T-cell (primary cell): Measurements from ENCODE around the gene ASMTL. TPM values are rescaled to one million over a fixed set of nuclear protein-coding genes. Genes with fewer than 3 reads are reported as not detected.
"Not testable (repeated sequence)": the region's sequence is repeated elsewhere in the genome, so short reads cannot be mapped to it uniquely, and the experiment has no call there.

Experiments used
- ATAC-seq, 4 experiments: fragments of 200-7000 bp in 3 of 4; fragments of 150-1000 bp in 1 of 4; cut with Tn5 transposase; replicated peaks in 1 of 4; 1 replicate in 3 of 4; 2 replicates in 1 of 4; pipeline ENCODE4 v1.10.0; 2021; ENCODE audit warnings: moderate library complexity in 3 of 4, mild to moderate bottlenecking in 2 of 4, moderate number of reproducible peaks in 1 of 4
- CTCF ChIA-PET, 2 donors: fragments of 300-600 bp; sonication (Branson Sonifier 250); formaldehyde crosslinking; loops; one replicate each; lab custom pipeline; 2022; ENCODE audit warnings: antibody characterized with exemption in 2 of 2; lab: Charles Lee
- POLR2A ChIA-PET, 2 donors: fragments of 300-600 bp; sonication (Branson Sonifier 250); formaldehyde crosslinking; loops; one replicate each; lab custom pipeline; 2022; ENCODE audit warnings: antibody characterized with exemption in 2 of 2; lab: Charles Lee
- DNase-seq, 35 experiments: peaks; one replicate each; pipeline versions ENCODE4 v3.0.0 to v3.0.0-alpha.2; 2013 to 2023
- H3K27ac ChIP-seq: one replicate; pipeline ENCODE4 v1.5.1; 2013; ENCODE audit warnings: low read length
- H3K27me3 ChIP-seq, 2 experiments: replicated peaks in 1 of 2; 1 replicate in 1 of 2; 2 replicates in 1 of 2; pipeline versions ENCODE4 v1.6.1 to v1.7.0; 2013; ENCODE audit warnings: low read length in 1 of 2, mixed read lengths in 1 of 2; ENCODE audit not compliant: control insufficient read depth in 2 of 2, insufficient read depth in 2 of 2; ENCODE audit errors: extremely low read depth in 1 of 2
- H3K36me3 ChIP-seq, 2 donors: 1 replicate in 1 of 2; 2 replicates in 1 of 2; pipeline versions ENCODE4 v1.6.1 to v1.7.0; 2013; ENCODE audit warnings: low read length in 1 of 2; ENCODE audit not compliant: control insufficient read depth in 2 of 2, insufficient read depth in 1 of 2; ENCODE audit errors: extremely low read depth in 1 of 2
- H3K4me1 ChIP-seq, 2 experiments: 1 replicate in 1 of 2; 2 replicates in 1 of 2; pipeline versions ENCODE4 v1.6.1 to v1.7.0; 2013; ENCODE audit warnings: low read length in 2 of 2, mixed read lengths in 1 of 2; ENCODE audit not compliant: insufficient read depth in 2 of 2, control insufficient read depth in 1 of 2; ENCODE audit errors: extremely low read depth in 1 of 2
- H3K4me3 ChIP-seq, 2 donors: 1 replicate in 1 of 2; 2 replicates in 1 of 2; pipeline versions ENCODE4 v1.5.1 to v1.7.0; 2013; ENCODE audit warnings: mild to moderate bottlenecking in 2 of 2, low read length in 1 of 2, moderate library complexity in 1 of 2; ENCODE audit not compliant: control insufficient read depth in 1 of 2; ENCODE audit errors: extremely low read depth in 1 of 2
- H3K9me3 ChIP-seq: 2 replicates; pipeline ENCODE4 v1.7.0; 2013
- H3K27ac Mint-ChIP-seq, 2 donors: one replicate each; pipeline ENCODE4 v1.8.0; 2020 to 2021; ENCODE audit warnings: mild to moderate bottlenecking in 2 of 2, mixed read lengths in 2 of 2
- H3K27me3 Mint-ChIP-seq, 2 donors: one replicate each; pipeline ENCODE4 v1.8.0; 2021 to 2022; ENCODE audit warnings: mixed read lengths in 2 of 2
- H3K36me3 Mint-ChIP-seq: one replicate; pipeline ENCODE4 v1.8.0; 2021; ENCODE audit warnings: mixed read lengths
- H3K4me1 Mint-ChIP-seq, 3 donors: one replicate each; pipeline ENCODE4 v1.8.0; 2020 to 2022; ENCODE audit warnings: mixed read lengths in 3 of 3, mild to moderate bottlenecking in 1 of 3
- H3K4me3 Mint-ChIP-seq, 3 donors: one replicate each; pipeline ENCODE4 v1.8.0; 2020 to 2022; ENCODE audit warnings: mild to moderate bottlenecking in 3 of 3, mixed read lengths in 3 of 3, moderate library complexity in 3 of 3
- H3K9me3 Mint-ChIP-seq, 3 donors: one replicate each; pipeline ENCODE4 v1.8.0; 2020 to 2022; ENCODE audit warnings: mixed read lengths in 3 of 3
- WGBS: methylation state at CpG from one replicate; pipeline ENCODE4 v1.1.5; 2013; ENCODE audit warnings: missing lambda C conversion rate; ENCODE audit not compliant: insufficient coverage; 5-methylcytosine and 5-hydroxymethylcytosine counted together
- total RNA-seq, 35 experiments: library from RNA in 6 of 35; stranded (reverse) in 6 of 35; fragments of 120-200 nt in 1 of 35; gene quantifications; one replicate each; pipeline versions ENCODE4 v1.2.1 to v1.2.4 and lab custom pipeline; 2013 to 2026

The ASMTL gene
- total RNA-seq, 5 donors from 2014 or later (not counting 1 experiment from before 2014, with no cell fraction given) = 44.9 to 48.8 (median 45.4) TPM

GRCh38 chrX:1493412-1493811, 40.7 kb upstream of the ASMTL start:
- peak overlapping the region; percentile 64 to 81 for H3K27ac Mint-ChIP-seq
- CTCF ChIA-PET = no interaction called here
- H3K4me3 Mint-ChIP-seq = peak overlapping the region in 2 of 3 donors; percentile 1 to 56
- peaks cover 2 to 4% (median 4%) of the 10 kb centered on the region in 3 donors for H3K9me3 Mint-ChIP-seq
- POLR2A ChIA-PET = no interaction called here
- Histone ChIP-seq H3K4me3 (peak overlapping the region in 1 of 2 donors; percentile 33), H3K4me1 (peaks cover 3 to 37% of the 10 kb centered on the region in 2 experiments), H3K27me3 (no peaks in the 10 kb centered on the region), H3K27ac (peak overlapping the region; percentile 41), H3K9me3 (no peaks in the 10 kb centered on the region), H3K36me3 (peaks cover 14 to 44% of the 10 kb centered on the region in 2 donors)
- H3K36me3 Mint-ChIP-seq = peaks cover 42% of the 10 kb centered on the region
- DNase-seq (peak in 1 of 35 experiments; percentile 42), ATAC-seq (peak in 3 of 4 experiments; percentile 7 to 26 (median 17))
- 75% methylated on average over 11 of the region's 16 CpGs for WGBS
- no peaks in the 10 kb centered on the region for H3K27me3 Mint-ChIP-seq
- H3K4me1 Mint-ChIP-seq = peaks cover 33 to 47% (median 37%) of the 10 kb centered on the region in 3 donors

- Mint-ChIP-seq H3K9me3 (peaks cover 2 to 4% (median 4%) of the 10 kb centered on the region in 3 donors), H3K27me3 (no peaks in the 10 kb centered on the region), H3K27ac (peak overlapping the region; percentile 76), H3K4me1 (peaks cover 32 to 46% (median 37%) of the 10 kb centered on the region in 3 donors), H3K4me3 (peak overlapping the region in 2 of 3 donors; percentile 1 to 9), H3K36me3 (peaks cover 44% of the 10 kb centered on the region)
- no peak overlapping the region for H3K27ac ChIP-seq
- ChIA-PET CTCF (no interaction called here), POLR2A (no interaction called here)
- H3K4me1 ChIP-seq = peaks cover 3 to 41% of the 10 kb centered on the region in 2 experiments
- DNase-seq (peak in 2 of 35 experiments; percentile 18 to 23), ATAC-seq (peak in 1 of 4 experiments; percentile 20)
- WGBS = 72% methylated on average over 5 of the region's 9 CpGs
- H3K27me3 ChIP-seq = no peaks in the 10 kb centered on the region
- H3K9me3 ChIP-seq = no peaks in the 10 kb centered on the region
- no peak overlapping the region for H3K4me3 ChIP-seq
- H3K36me3 ChIP-seq = peaks cover 17 to 47% of the 10 kb centered on the region in 2 donors
Measured at GRCh38 chrX:1492421-1493012, 39.8 kb upstream of the ASMTL start.

GRCh38 chrX:1491851-1492349, 39.2 kb upstream of the ASMTL start:
- ChIA-PET POLR2A (no interaction called here), CTCF (no interaction called here)
- Histone ChIP-seq H3K4me1 (peaks cover 3 to 45% of the 10 kb centered on the region in 2 experiments), H3K27ac (no peak overlapping the region), H3K27me3 (no peaks in the 10 kb centered on the region), H3K36me3 (peaks cover 17 to 49% of the 10 kb centered on the region in 2 donors), H3K4me3 (no peak overlapping the region), H3K9me3 (no peaks in the 10 kb centered on the region)
- Mint-ChIP-seq H3K27me3 (no peaks in the 10 kb centered on the region), H3K4me1 (peaks cover 38 to 52% (median 41%) of the 10 kb centered on the region in 3 donors), H3K9me3 (peaks cover 2 to 4% (median 4%) of the 10 kb centered on the region in 3 donors), H3K36me3 (peaks cover 51% of the 10 kb centered on the region), H3K4me3 (peak overlapping the region in 1 of 3 donors; percentile 1), H3K27ac (peak overlapping the region in 1 of 2 donors; percentile 53)
- DNase-seq = peak in 31 of 35 experiments; percentile 30 to 65 (median 47)
- 100% methylated on average over 4 of the region's 6 CpGs for WGBS
- peak; percentile 41 to 80 (median 74) for ATAC-seq

- Mint-ChIP-seq H3K4me1 (peaks cover 35 to 46% (median 36%) of the 10 kb centered on the region in 3 donors), H3K36me3 (peaks cover 53% of the 10 kb centered on the region)
- H3K9me3 ChIP-seq, H3K4me3 Mint-ChIP-seq, H3K4me3 ChIP-seq, H3K27me3 Mint-ChIP-seq, ATAC-seq, CTCF ChIA-PET, H3K27me3 ChIP-seq, H3K27ac ChIP-seq, H3K9me3 Mint-ChIP-seq, H3K27ac Mint-ChIP-seq, POLR2A ChIA-PET, DNase-seq: not testable (repeated sequence)
- peaks cover 3 to 46% of the 10 kb centered on the region in 2 experiments for H3K4me1 ChIP-seq
- H3K36me3 ChIP-seq = peaks cover 12 to 50% of the 10 kb centered on the region in 2 donors
- WGBS = 100% methylated on average over 2 of the region's 4 CpGs
Measured at GRCh38 chrX:1491248-1491647, 38.5 kb upstream of the ASMTL start.

- no CpG with 5 or more reads among the region's 1 CpG for WGBS
- H3K4me3 Mint-ChIP-seq, H3K4me3 ChIP-seq, H3K27me3 ChIP-seq, H3K9me3 Mint-ChIP-seq, H3K9me3 ChIP-seq, H3K27ac Mint-ChIP-seq, CTCF ChIA-PET, H3K27ac ChIP-seq, DNase-seq, ATAC-seq, POLR2A ChIA-PET, H3K27me3 Mint-ChIP-seq: not testable (repeated sequence)
- H3K4me1 Mint-ChIP-seq = peaks cover 31 to 41% (median 33%) of the 10 kb centered on the region in 3 donors
- peaks cover 3 to 41% of the 10 kb centered on the region in 2 experiments for H3K4me1 ChIP-seq
- peaks cover 56% of the 10 kb centered on the region for H3K36me3 Mint-ChIP-seq
- H3K36me3 ChIP-seq = peaks cover 10 to 51% of the 10 kb centered on the region in 2 donors
Measured at GRCh38 chrX:1490723-1491122, 38.0 kb upstream of the ASMTL start.

GRCh38 chrX:1489354-1489753, 36.6 kb upstream of the ASMTL start:
- Histone ChIP-seq H3K36me3 (peaks cover 10 to 58% of the 10 kb centered on the region in 2 donors), H3K4me1 (peaks cover 3 to 46% of the 10 kb centered on the region in 2 experiments)
- H3K27me3 ChIP-seq, CTCF ChIA-PET, H3K27ac Mint-ChIP-seq, H3K4me3 Mint-ChIP-seq, ATAC-seq, DNase-seq, H3K4me3 ChIP-seq, POLR2A ChIA-PET, H3K27me3 Mint-ChIP-seq, H3K9me3 Mint-ChIP-seq, H3K27ac ChIP-seq, H3K9me3 ChIP-seq: not testable (repeated sequence)
- Mint-ChIP-seq H3K4me1 (peaks cover 25 to 36% (median 27%) of the 10 kb centered on the region in 3 donors), H3K36me3 (peaks cover 59% of the 10 kb centered on the region)
- no CpG with 5 or more reads among the region's 5 CpGs for WGBS
